Measurements from ENCODE around the gene PIGM.

- TF ChIP-seq, protein P1, sequence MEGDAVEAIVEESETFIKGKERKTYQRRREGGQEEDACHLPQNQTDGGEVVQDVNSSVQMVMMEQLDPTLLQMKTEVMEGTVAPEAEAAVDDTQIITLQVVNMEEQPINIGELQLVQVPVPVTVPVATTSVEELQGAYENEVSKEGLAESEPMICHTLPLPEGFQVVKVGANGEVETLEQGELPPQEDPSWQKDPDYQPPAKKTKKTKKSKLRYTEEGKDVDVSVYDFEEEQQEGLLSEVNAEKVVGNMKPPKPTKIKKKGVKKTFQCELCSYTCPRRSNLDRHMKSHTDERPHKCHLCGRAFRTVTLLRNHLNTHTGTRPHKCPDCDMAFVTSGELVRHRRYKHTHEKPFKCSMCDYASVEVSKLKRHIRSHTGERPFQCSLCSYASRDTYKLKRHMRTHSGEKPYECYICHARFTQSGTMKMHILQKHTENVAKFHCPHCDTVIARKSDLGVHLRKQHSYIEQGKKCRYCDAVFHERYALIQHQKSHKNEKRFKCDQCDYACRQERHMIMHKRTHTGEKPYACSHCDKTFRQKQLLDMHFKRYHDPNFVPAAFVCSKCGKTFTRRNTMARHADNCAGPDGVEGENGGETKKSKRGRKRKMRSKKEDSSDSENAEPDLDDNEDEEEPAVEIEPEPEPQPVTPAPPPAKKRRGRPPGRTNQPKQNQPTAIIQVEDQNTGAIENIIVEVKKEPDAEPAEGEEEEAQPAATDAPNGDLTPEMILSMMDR (IDR thresholded peaks at IDR 0.05): no peak
- TF ChIP-seq POLR2AphosphoS5 (IDR thresholded peaks at IDR 0.05) (no peak), EP300 (IDR thresholded peaks at IDR 0.05) (no peak)
Observed at GRCh38 chr1:160004425-160004824, 27.4 kb downstream of the PIGM start.
